Activated CD4-positive, alpha-beta T cell treated with anti-CD3 and anti-CD28 coated beads, Interleukin-2, Interleukin-4, amounts not matched to agents 100 ng/mL and 50 ng/mL, durations not matched to agents 16 hours and 8 hours (primary cell): Measurements from ENCODE around the gene RUBCN.

Experiments used
- DNase-seq: peaks from one replicate; pipeline ENCODE4 v3.0.0-alpha.2; 2020; ENCODE audit warnings: low spot score

RUBCN gene

DNA sequence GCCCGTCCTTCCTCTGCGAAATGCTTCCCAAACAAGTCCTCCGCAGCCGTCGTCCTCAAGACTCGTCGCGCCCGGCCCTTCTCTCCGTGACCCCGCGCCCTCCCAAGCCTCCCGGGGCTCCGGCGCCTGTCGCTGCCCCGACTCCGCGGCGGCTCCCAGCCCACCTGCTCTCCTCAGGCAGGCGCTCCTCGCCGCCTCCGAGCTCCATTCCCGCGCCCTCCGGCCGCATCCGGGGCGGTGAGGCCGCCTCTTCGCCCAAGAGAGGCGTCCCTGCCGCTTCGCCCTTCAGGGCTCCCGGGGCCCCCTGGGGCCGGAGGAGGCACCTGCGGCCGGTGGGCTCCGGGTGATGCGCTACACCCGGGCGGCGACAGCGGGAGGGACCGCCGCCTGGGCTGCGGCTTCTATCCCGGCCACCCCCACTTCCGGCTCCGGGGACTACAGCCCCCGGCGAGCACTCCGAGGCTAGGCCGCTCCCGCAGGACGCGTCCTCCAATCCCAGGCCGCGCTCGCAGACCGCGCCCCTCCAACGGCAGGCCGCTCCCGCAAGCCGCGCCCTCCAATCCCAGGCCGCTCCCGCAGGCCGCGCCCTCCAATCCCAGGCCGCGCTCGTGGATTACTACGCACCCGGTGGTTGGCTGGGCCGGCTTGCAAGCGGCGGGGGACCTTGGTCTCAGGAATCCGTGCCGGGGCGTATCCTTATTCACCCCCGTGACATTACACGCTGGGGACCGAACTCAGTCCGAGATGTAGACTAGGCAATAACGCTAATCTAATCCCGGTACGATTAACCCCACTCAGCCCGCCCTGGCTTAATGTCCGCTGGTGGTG is at the start of gene RUBCN:
Gene RUBCN (minus strand): TSS at position 414 of the 828 bp plus-strand sequence. CDS start 185 bp downstream, at position 229.
- peak; percentile 96 for DNase-seq

DNA sequence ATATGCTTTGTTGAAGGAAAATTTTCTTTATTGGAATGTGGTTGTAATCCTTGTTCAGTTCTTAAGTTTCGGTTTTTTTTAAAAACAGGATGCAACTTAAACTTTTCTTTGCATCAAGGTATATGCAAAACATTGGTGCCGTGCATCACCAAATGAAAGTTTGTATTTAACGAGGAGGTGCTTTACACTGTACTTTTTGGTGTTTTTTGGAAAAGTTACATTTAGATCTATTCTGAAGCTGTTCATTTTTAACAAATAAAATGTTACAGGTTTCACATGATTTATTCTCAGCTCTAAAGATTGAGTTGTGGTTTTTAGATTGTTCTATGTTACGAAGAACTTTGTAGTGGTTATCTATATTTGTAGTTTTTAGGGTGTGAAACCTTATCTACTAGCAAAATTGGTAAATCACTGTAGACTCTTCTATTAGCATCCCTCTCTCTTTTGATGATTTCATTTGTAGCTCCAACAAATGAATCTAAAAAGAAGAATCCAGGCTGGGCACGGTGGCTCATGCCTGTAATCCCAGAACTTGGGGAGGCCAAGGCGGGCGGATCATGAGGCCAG is 47.4 kb upstream of the RUBCN start:
- DNase-seq = no peak

DNA sequence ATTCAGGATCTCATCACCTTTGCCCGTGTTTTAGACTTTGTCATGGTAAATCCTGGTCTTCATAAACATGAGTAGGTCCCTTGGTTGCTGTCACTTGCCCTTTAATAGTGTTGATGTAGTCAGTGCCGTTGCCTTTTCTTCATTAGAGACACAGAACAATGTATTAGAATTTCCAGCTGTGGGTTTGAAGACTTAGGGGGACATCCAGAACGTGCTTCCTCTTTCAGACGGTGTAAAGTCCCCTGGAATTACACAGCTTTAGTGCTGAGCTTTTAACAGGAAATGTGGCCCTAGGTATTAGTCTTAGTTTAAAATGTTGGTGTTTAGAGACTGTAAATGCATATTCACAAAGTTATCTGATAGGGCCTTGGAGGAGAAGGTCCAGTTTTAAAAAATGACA is 45.5 kb upstream of the RUBCN start:
- no peak for DNase-seq

DNA sequence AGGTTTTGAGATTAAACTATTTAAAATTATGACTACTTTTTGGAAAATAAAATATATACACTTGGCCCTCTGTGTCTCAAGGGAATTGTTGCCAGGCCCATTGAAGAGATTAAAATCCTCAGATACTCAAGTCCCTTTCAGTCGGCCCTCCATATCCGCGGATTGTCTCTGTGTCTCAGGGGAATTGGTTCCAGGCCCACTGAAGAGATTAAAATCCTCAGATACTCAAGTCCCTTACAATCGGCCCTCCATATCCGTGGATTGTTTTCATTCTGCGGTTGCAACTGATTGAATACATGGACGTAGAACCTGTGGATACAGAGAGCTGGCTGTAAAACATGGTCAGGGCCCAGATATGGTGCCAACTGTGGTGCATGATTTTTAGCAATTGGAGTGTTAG is 38.6 kb upstream of the RUBCN start:
- no peak for DNase-seq

DNA sequence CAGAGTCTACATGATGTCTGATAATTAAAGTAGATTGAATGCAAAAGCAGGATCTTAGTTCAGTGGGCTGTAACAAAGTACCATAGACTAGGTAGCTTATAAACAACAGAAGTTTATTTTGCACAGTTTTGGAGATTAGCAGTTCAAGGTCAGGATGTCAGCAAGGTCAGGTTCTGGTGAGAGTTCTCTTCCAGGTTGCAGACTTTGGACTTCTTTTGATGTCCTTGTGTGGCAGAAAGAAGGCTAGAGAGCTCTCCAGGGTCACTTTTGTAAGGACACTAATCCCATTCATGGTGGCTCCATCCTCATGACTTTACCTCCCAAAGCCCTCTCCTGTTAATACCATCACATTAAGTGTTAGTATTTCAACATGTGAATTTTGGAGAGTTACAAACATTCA is 25.1 kb upstream of the RUBCN start:
- no peak for DNase-seq

DNA sequence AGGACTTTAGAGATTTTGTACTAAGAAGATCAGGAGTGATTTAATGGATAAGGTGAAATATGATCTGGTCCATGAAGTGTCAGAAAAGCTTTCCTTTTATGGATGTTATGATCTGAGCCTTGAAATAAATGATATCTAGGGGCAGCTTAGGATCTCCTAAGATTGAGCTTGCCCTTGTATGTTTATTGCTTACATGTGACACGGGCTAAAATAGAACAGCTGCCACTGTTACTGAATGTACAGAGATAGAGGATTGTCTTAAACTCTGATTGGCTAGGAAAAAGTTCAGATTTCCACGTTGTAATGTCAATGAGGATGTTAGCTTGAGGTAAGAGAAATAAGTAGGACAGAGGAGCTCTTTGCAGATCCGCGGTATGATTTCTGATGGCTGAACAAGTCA is 21.8 kb upstream of the RUBCN start:
- DNase-seq = no peak

DNA sequence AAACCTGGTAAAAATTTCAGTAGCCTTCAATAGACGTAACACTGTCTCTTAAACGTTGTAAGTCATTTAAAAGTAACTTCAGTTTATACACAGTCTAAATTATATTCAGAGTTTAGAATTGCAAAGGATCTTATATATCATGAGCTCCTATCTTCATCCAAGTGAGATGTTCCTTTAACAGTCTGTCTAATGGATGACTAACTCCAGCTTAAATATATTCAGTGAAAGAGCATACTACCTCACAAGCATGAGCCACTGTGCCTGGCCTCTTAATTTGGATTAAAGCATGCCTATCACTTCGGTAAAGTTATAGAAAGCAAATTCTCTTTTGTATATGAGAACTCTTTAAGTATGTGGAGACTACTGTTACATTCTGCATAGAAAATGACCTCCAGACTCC is 20.0 kb upstream of the RUBCN start:
- no peak for DNase-seq

DNA sequence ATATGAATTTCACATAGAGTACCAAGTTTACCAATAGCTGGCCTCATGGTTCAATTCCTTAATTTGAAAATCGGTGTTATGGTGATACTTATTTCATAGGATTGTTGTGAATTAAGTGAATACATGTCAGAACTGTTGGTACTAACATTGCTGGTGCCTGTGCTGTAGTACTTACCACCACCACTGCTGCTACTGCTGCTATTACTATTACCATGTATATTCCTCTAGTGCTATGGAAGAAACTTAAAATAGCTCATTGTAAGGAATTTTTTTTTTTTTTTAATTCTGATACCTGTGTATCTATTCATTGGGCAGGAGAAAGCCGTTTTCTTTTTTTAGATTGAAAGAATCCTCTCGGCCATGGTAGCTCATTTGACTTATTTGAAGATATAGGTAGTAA is 16.6 kb upstream of the RUBCN start:
- DNase-seq = no peak

DNA sequence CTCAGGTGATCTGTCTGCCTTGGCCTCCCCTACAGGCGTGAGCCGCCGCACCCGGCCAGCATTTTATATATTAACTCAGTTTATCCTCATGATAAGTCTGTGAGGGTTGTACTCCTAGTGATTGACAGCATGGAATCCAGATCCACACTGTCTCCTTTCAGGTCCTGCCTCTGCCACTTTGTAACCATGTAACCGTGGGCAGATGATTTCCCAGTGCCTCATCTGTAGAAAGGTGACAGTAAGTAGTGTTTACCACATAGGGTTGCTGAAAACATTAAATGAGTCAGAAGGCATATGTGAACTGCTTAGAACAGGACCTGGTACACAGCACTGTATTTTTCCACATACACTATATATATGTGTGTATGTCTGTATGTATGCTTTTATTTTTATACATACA is 15.4 kb upstream of the RUBCN start:
- DNase-seq = peak; percentile 8

DNA sequence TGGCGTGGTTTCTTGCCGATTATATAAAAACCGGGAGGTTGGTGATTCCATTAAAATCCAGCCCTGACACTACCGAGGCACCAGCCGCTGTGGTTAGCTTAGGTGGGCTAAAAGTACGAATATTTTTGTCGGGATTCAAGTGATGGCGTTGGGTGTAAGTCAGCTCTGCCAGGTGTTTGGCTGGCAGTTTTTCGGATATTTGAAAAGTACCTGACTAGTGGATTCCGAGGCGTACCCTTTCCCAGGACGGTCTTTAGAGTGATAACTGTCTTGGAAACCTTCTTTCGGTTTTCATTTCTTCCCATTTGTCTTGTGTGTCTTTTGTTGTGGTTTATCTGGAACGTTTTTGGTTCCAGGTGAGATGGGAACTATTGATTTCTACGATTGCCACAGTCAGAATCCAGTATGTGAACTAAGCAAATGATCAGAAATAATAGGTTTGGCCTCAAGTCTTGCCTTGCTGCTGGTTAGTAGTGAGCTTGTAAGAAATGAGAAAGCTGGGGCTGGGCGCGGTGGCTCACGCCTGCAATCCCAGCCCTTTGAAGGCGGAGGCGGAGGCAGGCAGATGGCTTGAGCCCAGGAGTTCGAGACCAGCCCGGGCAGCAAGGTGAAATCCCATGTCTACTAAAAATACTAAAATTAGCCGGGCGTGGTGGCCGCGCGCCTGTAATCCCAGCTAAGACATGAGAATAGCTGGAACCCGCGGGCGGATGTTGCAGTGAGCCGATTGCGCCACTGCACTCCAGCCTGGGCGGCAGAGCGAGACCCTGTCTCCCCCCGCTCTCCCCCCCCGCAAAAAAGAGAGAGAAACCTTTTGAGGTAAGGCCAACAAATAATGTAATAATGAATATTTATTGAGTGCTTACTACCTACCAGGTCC is 14.4 kb upstream of the RUBCN start:
- peak; percentile 19 for DNase-seq

DNA sequence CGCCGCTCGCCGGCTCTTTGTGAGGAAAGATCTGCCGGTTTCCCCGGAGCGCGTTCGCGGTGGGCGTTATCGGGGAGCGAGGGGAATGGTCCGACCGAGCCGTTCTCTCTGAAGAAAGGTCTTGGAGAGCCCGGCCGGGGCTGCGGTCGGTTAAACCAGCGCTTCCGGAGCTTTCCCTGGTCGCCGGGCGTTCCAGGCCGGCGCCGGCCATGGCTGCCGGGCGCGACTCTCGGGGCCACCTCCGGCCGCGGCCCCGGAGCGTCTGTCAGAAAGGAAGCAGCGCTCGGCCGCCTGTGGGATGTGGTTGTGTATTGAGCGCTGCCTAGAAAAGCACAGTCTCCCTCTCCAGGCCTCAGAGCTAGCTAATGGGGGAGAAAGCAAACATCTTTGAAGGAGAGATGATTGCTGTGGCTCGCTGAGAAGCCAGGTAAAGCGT is 13.7 kb upstream of the RUBCN start:
- peak; percentile 60 for DNase-seq

DNA sequence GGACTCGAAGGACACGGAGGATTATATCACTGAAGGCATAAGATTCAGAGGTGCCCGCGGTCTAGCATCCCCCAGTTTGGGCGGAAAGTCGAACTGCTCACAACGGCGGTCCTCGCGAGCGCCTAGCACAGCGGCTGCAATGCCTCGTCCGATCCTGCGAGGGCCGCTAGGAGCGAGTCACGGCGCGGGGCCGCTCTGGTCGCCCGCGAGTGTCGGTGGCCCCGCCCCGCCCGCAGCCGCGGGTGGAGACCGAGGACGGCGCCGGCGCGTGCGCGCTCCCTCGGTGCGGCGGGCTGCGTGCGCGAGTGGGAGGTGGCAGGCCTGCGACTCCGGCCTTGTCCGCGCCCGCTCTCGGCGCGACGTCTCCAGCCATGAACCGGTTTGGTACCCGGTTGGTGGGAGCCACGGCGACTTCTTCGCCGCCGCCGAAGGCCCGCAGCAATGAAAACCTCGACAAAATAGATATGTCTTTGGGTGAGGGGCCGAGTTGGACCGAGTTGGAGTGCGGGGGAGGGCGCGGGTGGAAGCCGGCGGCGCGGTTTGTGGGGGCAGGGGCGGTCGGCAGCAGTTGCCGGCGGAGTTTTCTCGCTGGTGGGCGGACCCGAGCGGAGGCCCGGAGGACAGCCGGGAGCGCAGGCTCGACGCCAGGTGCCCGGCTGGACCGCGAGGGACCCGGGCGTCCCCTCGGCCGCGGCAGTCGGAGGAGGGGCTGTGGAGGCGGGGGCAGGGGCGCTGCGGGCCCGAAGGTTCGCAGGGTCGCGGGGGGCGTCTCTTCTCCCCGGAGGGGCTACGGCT is 13.1 kb upstream of the RUBCN start, which contains the start of gene FYTTD1:
Gene FYTTD1 (plus strand): TSS at position 283 of the 795 bp plus-strand sequence. CDS start 89 bp downstream, at position 372.
- peak; percentile 83 for DNase-seq

DNA sequence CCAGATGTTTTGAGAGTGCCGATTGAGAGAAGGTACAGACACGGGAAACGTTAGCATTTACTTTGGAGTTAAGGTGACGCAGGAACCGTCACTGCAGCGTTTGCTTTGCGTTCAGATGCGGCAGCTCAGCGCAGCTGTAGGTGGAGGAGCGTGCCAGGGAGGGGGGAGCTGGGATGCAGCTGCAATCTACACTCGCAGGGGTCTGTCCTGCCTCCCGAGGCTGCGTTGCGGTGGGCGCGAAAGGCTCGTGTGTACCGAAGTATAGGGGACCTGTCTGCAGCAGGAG is 12.6 kb upstream of the RUBCN start:
- peak; percentile 50 for DNase-seq

DNA sequence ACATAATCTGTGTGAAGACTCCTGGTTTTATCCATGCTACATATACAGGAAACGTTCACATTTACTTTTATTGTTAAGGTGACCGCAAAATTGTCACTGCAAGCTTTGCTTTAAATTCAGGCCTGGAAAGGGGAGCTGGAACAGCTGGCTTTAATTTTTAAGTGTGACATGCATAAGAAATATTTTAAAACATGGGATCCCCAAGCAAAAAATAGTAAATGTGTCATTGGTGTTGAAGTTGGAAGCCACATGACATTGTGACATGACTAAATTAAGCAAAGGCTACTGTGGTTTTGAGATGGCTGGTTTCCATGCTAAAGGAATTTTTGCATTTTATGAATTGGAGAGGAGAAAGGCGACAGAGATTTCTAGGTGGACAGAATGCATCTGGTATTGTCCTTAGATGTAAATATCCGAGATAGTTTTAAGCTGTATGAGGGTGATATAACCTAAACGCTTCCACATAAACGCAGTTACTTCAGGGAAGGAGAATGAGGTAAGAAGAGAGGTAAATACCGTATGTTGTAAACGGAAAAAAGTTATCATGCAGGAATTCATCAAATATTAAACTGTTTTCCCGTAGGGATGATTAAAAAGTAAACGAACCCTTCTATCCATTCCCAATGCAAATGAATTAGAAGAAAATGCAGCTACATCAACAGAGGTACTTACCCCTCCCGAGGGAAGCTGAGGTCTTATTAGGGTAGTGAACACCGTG is 12.1 kb upstream of the RUBCN start:
- DNase-seq = no peak

DNA sequence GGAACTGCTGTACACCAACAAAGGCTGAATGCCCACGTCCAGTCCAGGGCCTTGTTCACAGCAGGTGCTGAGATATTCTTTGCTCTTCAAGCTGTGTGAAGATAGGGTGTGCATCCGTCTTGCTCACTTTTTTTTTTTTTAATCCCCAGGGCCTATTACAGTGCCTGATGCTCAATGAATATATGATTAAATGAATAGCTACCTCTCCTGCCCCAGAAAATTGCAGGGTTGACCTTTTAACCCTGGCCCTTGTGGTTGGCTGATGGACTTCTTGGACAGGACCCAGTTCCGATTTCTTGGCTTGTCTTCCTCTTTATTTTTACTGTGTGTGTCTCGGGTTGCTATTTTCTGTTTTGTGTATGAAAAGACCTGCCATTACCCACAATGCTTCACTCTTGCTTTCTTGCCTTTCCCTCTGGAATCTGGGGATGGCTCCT is 10.1 kb upstream of the RUBCN start:
- DNase-seq = no peak

DNA sequence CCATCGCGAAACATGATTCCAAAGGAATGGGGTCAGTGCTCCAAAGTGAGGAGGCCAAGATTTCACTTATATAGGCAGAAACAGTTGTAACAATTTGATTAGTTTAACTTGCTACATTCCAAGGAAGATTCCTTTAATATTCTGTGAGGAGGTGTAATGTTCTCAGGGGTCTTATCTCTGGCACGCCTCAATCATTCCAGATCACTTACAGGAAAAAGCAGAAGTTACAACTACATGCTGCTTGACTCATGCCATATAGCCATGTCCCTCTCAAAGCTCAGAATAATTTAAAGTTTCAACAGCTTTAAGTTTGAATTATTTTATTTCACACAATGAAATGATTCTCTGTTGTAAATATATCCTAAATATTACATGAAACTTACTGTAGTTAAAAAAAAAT is 9.5 kb upstream of the RUBCN start:
- DNase-seq = no peak

DNA sequence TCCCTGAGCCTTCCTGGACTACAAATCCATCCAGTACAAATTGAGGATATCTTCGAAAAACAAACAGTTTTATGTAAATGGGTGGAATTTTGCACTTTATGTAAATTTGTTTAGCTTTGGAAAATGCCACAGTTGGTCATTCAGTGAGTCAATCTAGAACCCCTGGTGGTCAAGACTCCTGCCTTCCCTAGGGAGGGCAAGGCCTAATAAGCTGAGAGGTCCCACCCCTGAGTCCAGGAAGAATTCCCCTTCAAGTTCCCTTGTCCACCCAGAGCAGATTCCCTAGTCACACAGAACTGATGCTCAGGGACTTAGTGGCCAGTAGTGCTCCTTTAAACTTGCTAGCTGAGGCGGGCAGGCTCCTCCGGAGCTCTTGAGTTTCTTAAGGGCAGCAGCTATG is 6.1 kb upstream of the RUBCN start:
- DNase-seq = no peak

DNA sequence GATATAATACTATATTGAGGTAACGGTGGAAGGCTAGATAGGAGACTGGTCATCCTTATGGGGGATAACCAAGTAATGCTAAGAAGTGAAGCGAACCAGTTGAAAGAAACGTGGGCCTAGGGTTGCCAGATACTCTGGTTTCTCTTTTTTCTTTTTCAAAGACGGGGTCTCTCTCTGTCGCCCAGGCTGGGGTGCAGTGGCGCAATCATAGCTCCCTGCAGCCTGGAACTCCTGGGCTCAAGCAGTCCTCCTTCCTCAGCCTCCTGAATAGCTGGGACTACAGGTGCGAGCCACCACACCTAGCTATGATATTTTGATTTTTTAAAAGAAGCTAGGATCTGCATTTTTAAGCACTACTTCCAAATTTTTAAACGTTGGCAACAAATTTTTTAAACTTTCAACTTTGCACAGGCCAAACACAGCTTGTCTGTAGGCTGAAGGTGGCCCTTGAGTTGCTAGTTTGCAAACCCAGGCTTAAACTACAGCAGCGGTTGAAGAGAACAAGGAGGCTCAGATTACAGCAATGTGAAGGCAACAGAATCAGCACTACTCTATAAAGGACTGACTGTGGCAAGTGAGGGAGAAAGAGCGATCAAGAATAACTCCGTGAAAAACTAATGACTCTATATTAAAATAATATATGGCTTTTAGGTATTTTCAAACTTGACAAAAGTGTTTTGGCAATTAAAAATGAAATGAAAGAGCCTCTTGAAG is 1.2 kb upstream of the RUBCN start:
- DNase-seq = no peak

DNA sequence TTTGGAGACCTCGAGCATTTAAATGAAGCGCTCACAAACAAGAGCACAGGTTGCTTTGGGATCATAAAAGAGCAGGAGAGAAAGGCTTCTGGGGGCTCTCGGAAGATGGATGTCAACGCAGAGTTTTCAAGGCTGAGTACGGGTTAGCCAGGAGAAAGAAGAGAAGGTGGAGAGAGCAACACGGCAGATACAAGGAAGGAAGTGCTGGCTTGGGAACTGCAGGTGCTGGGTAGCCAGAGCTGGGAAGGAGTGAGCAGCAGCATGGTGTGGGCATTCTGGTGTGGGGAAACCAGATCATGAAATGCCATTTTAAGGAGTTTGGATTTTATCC is 580 bp upstream of the RUBCN start:
- no peak for DNase-seq

DNA sequence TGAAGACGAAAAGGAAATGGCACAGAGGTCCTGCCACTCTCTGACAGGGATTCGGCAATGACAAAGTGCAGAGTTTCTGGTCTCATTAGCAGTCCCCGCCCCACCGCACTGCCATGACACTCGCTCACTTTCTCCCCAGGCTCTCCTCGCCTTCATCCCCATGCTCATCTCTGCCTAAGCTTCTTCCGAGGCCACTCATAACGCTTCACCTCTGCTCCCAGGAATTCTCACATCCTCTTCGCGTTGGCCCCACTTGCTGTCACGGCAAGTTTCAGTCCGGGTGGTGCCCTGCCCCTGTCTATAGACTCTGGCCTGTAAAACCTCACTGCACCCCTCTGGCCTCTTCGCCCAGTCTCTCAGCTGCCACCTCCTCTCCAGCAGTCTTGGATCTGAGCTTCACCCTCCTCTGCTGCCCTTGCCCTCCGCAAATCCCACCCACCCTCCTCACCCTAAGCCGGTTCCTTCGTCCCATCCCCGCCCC is 654 bp downstream of the RUBCN start:
- DNase-seq = peak; percentile 48
